ENCODE measurements around the gene MECR.

Gene MECR

DNA sequence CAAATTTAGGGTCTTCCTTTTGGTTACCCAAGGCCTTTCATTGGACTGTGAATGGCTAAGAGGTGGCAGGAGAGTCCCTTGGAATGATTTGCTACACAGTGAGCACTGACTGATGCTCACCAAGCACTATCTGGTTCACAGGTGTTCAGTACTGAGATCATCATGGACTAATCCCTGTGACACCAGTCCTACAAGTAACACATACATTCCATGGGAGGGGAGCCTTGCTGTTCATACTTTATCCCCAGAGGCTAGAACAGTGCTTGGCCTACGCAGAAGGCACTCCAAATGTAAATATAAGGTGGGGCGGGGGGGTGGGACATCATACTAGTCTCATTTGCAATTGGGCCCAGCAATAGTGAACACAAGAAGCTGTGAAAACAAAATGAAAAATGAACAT lies 86.6 kb downstream of the MECR start:
- TF ChIP-seq CTCF (IDR thresholded peaks at IDR 0.05; ENCODE audit: low read depth, low read length) = no peak
- H3K4me3 ChIP-seq (ENCODE audit: low read depth, low read length) = no peak overlapping the region
- no peak for DNase-seq (ENCODE audit: low read depth, low spot score)
- in situ Hi-C loops (cut with HindIII; ENCODE audit: low sequenced_read_pairs) = no loop called here

GRCh38 chr1:29142714-29143113 lies 88.0 kb downstream of the MECR start:
- no peak for DNase-seq (ENCODE audit: low read depth, low spot score)
- H3K4me3 ChIP-seq (ENCODE audit: low read depth, low read length) = no peak overlapping the region
- no peak for TF ChIP-seq CTCF (IDR thresholded peaks at IDR 0.05; ENCODE audit: low read depth, low read length)
- in situ Hi-C loops (cut with HindIII; ENCODE audit: low sequenced_read_pairs) = no loop called here
